Heart right ventricle (tissue), 16 donors: Measurements from ENCODE around the gene NELFB. TPM values are rescaled to one million over a fixed set of nuclear protein-coding genes. Genes with fewer than 3 reads are reported as not detected.
A peak's percentile ranks its signal among the peaks of the same experiment; 100 is the strongest.

Experiments
- ATAC-seq, 8 donors: fragments of 200-7000 bp; cut with Tn5 transposase; one replicate each; pipeline ENCODE4 v1.9.1; 2020; ENCODE audit warnings: mild to moderate bottlenecking in 8 of 8, moderate library complexity in 8 of 8, moderate number of reproducible peaks in 1 of 8
- DNase-seq, 2 donors: peaks; one replicate each; pipeline ENCODE4 v3.0.0-alpha.2; 2020
- H3K27ac ChIP-seq, 10 donors: fragments of 200-600 bp; sonication (generic) in 2 of 10; one replicate each; pipeline versions ENCODE4 v1.5.0 to v1.8.0; 2020 to 2022; ENCODE audit warnings: mild to moderate bottlenecking in 3 of 10
- H3K27me3 ChIP-seq, 7 donors: fragments of 200-600 bp; one replicate each; pipeline ENCODE4 v1.8.0; 2021 to 2022; ENCODE audit warnings: mild to moderate bottlenecking in 2 of 7
- H3K36me3 ChIP-seq, 9 donors: fragments of 200-600 bp; sonication (generic) in 1 of 9; one replicate each; pipeline versions ENCODE4 v1.5.0 to v1.8.0; 2020 to 2022; ENCODE audit warnings: mild to moderate bottlenecking in 2 of 9
- H3K4me1 ChIP-seq, 9 donors: fragments of 200-600 bp; sonication (generic) in 1 of 9; one replicate each; pipeline versions ENCODE4 v1.5.0 to v1.8.0; 2020 to 2022; ENCODE audit warnings: mild to moderate bottlenecking in 4 of 9
- H3K4me3 ChIP-seq, 10 donors: fragments of 200-600 bp; sonication (generic) in 2 of 10; one replicate each; pipeline versions ENCODE4 v1.5.0 to v1.8.0; 2020 to 2022; ENCODE audit warnings: mild to moderate bottlenecking in 7 of 10, moderate library complexity in 2 of 10
- H3K9me3 ChIP-seq, 11 donors: fragments of 200-600 bp in 10 of 11; sonication (generic) in 2 of 11; one replicate each; pipeline versions ENCODE4 v1.5.0 to v1.8.0; 2013 to 2022; ENCODE audit warnings: mild to moderate bottlenecking in 2 of 11, control low read depth in 1 of 11, moderate library complexity in 1 of 11
- CTCF ChIP-seq, 9 donors: fragments of 200-600 bp; sonication (generic) in 2 of 9; IDR thresholded peaks; one replicate each; pipeline versions ENCODE4 v1.5.0 to v1.8.0; 2021 to 2022; ENCODE audit warnings: antibody characterized with exemption in 9 of 9, mild to moderate bottlenecking in 5 of 9, moderate library complexity in 1 of 9
- WGBS, 2 donors: extraction: QIAGEN DNeasy Blood & Tissue Kit; methylation state at CpG; one replicate each; pipeline ENCODE4 v1.1.7; 2013; ENCODE audit warnings: inconsistent platforms in 1 of 2; 5-methylcytosine and 5-hydroxymethylcytosine counted together
- intact Hi-C, 10 donors: fragments of 100-400 bp; cut with DNase I; formaldehyde crosslinking; loops; one replicate each; pipeline versions ENCODE4 v1.11.1 to v1.14.2; 2022
- polyA plus RNA-seq, 2 donors: library from polyadenylated mRNA; stranded (reverse); fragments of 200-250 nt; gene quantifications; one replicate each; pipeline ENCODE4 v1.2.3, GENCODE V29; 2013
- total RNA-seq, 10 donors: library from RNA; stranded (reverse); fragmentation: NEBNext Ultra II Directional in 3 of 10; extraction: Animal tissue kit (Norgen Biotek cat#: 25700) in 3 of 10; gene quantifications; one replicate each; pipeline versions ENCODE4 v1.2.1 to v1.2.4, GENCODE V29; 2021 to 2023
- donor health status: Arrhythmogenic right ventricular cardiomyopathy.
- donor health status: ischemic (EF 13 %, LVEDD 7.1; RV severe dilation, severe dysfunction).
- donor health status: healthy with polysubstance abuse.
- donor health status: DM: no; HTN: yes; CAD: no.
- donor health status: DM: no; HTN: no; CAD: no.
- donor health status: ischemic (EF 25% LVEDD 6.9; RV normal size, moderate dysfunction).
- donor health status: ischemic (EF 25% LVEDD 5.7; RV mildly dilated, moderate dysfunction).
- donor health status: healthy.
- donor health status: DM: yes; HTN: yes; CAD: no.
- donor health status: Ischemic cardiomyopathy.
- donor health status: ischemic (EF 35%, LVEDD 5.7; RV mildly dilated, moderate dysfunction).
- donor health status: nonischemic (EF 11% LVEDD 7.7; RV severe dilation, severe dysfunction).
- donor health status: DM: yes; HTN: yes; CAD: no.
- donor health status: PGD.
- donor health status: ischemic (EF 29% LVEDD 5.4; RV normal size, mild dysfunction).
- donor health status: nonischemic (EF 23%, LVEDD 6.1; RV moderate dilation, normal function).

Gene NELFB
- total and polyA plus RNA-seq, 12 donors, result 31.5 to 52.9 (median 39.2) TPM

GRCh38 chr9:137312852-137313325 lies 57.8 kb downstream of the NELFB start:
- DNase-seq (peak in 1 of 2 donors; percentile 10), ATAC-seq (no peak)
- no peak for TF ChIP-seq CTCF (IDR thresholded peaks at IDR 0.05)
- Histone ChIP-seq H3K4me3 (no peak overlapping the region), H3K9me3 (no peaks in the 10 kb centered on the region), H3K4me1 (peaks cover 13 to 53% (median 31%) of the 10 kb centered on the region in 9 donors), H3K27me3 (peaks cover 0 to 30% (median 15%) of the 10 kb centered on the region in 7 donors), H3K36me3 (no peaks in the 10 kb centered on the region), H3K27ac (peak overlapping the region in 3 of 10 donors; percentile 79 to 90 (median 86))
- WGBS, 2 donors, result 90% methylated on average over 6 of the region's 6 CpGs
- intact Hi-C loops, result no loop called here

- no peaks in the 10 kb centered on the region for H3K36me3 ChIP-seq
- intact Hi-C loops, result no loop called here
- no peak overlapping the region for H3K4me3 ChIP-seq
- H3K27ac ChIP-seq, result peak overlapping the region in 5 of 10 donors; percentile 45 to 90 (median 79)
- 80 to 85% methylated on average over 9 of the region's 9 CpGs for WGBS, 2 donors
- H3K27me3 ChIP-seq, result peaks cover 0 to 25% (median 12%) of the 10 kb centered on the region in 7 donors
- DNase-seq (no peak), ATAC-seq (no peak)
- H3K9me3 ChIP-seq, result no peaks in the 10 kb centered on the region
- TF ChIP-seq CTCF (IDR thresholded peaks at IDR 0.05), result no peak
- H3K4me1 ChIP-seq, result peaks cover 14 to 56% (median 36%) of the 10 kb centered on the region in 9 donors
Measured at GRCh38 chr9:137313326-137313936, 58.3 kb downstream of the NELFB start.

- DNase-seq (no peak), ATAC-seq (no peak)
- TF ChIP-seq CTCF (IDR thresholded peaks at IDR 0.05), result no peak
- Histone ChIP-seq H3K27me3 (peaks cover 0 to 25% (median 12%) of the 10 kb centered on the region in 7 donors), H3K27ac (peak overlapping the region in 9 of 10 donors; percentile 45 to 90 (median 69)), H3K4me1 (peaks cover 18 to 63% (median 42%) of the 10 kb centered on the region in 9 donors), H3K9me3 (no peaks in the 10 kb centered on the region), H3K4me3 (no peak overlapping the region), H3K36me3 (no peaks in the 10 kb centered on the region)
- WGBS, 2 donors, result 78 to 80% methylated on average over 24 of the region's 24 CpGs
- intact Hi-C loops, result no loop called here
Measured at GRCh38 chr9:137313956-137314560, 58.9 kb downstream of the NELFB start.

GRCh38 chr9:137314561-137315560 lies 59.7 kb downstream of the NELFB start:
- H3K27me3 ChIP-seq, result peaks cover 0 to 25% (median 12%) of the 10 kb centered on the region in 7 donors
- no peak overlapping the region for H3K4me3 ChIP-seq
- no peaks in the 10 kb centered on the region for H3K36me3 ChIP-seq
- H3K4me1 ChIP-seq, result peaks cover 22 to 71% (median 50%) of the 10 kb centered on the region in 9 donors
- no peaks in the 10 kb centered on the region for H3K9me3 ChIP-seq
- DNase-seq (peak in 1 of 2 donors; percentile 34), ATAC-seq (no peak)
- TF ChIP-seq CTCF (IDR thresholded peaks at IDR 0.05), result no peak
- peak overlapping the region; percentile 45 to 90 (median 70) for H3K27ac ChIP-seq
- WGBS, 2 donors, result 68 to 75% methylated on average over 42 of the region's 42 CpGs
- intact Hi-C loops, result no loop called here
